ENCODE data around the gene HTRA1. TPM values are rescaled to one million over a fixed set of nuclear protein-coding genes. Genes with fewer than 3 reads are reported as not detected.

Gene HTRA1
- total and polyA plus RNA-seq, 9 of the 15 experiments (the other 6 are each of a cell fraction or from before 2014, with no cell fraction given), result 0.06 to 0.16 (median 0.13) TPM; not detected in 5

GRCh38 chr10:122543676-122544445 is 82.5 kb downstream of the HTRA1 start:
- CTCF ChIA-PET (ENCODE audit: low intra/inter-chr PET ratio), result no interaction called here
- Histone ChIP-seq H3K79me2 (ENCODE audit: control insufficient read depth, insufficient read depth, low read length) (no peaks in the 10 kb centered on the region), H3K4me2 (ENCODE audit: insufficient read depth, low read length) (no peak overlapping the region), H2AFZ (ENCODE audit: low read depth, low read length) (no peak overlapping the region), H3K4me1 (replicated peaks in 1 of 2; ENCODE audit: control insufficient read depth in 2 of 2, insufficient read depth in 2 of 2, low read length in 2 of 2) (no peaks in the 10 kb centered on the region), H3K4me3 (no peak overlapping the region), H4K20me1 (replicated peaks; ENCODE audit: control insufficient read depth, insufficient read depth, low read length) (no peaks in the 10 kb centered on the region), H3K36me3 (ENCODE audit: control insufficient read depth, insufficient read depth, low read length) (no peaks in the 10 kb centered on the region), H3K27ac (ENCODE audit: extremely low read depth, low read depth, low read length) (no peak overlapping the region), H3K27me3 (ENCODE audit: control insufficient read depth in 2 of 2, insufficient read depth in 2 of 2, low read length in 2 of 2) (no peaks in the 10 kb centered on the region), H3K9me1 (ENCODE audit: control insufficient read depth, insufficient read depth, low read length) (no peaks in the 10 kb centered on the region), H3K9ac (ENCODE audit: insufficient read depth in 1 of 2, low read depth in 2 of 2, low read length in 2 of 2) (no peak overlapping the region), H3K9me3 (replicated peaks; ENCODE audit: control insufficient read depth, insufficient read depth, low read depth, low read length) (no peaks in the 10 kb centered on the region)
- ATAC-seq, result no peak
- no peak for DNase-seq (ENCODE audit: extremely low read depth in 1 of 4, low spot score in 3 of 4)
- no TSS peak for BruUV-seq (replicated peaks)
- intact Hi-C loops (cut with micrococcal nuclease), result no loop called here
- FAIRE-seq, result no peak
- in situ Hi-C loops (cut with MboI), result no loop called here
- 2% methylated on average over 7 of the region's 10 CpGs for WGBS (ENCODE audit: insufficient coverage, low coverage, missing lambda C conversion rate)
- POLR2A ChIA-PET, result no interaction called here
- no peak for TF ChIP-seq TCFL5 (CRISPR knock-in tag; conservative IDR thresholded peaks at IDR 0.05)
- TF ChIP-seq ZNF551 (CRISPR knock-in tag; IDR thresholded peaks at IDR 0.05), result no peak
- TF ChIP-seq RBM39 (optimal IDR thresholded peaks at IDR 0.05; ENCODE audit: low read depth, low read length), result no peak
- TF ChIP-seq RBM34 (IDR thresholded peaks at IDR 0.05; ENCODE audit: borderline replicate concordance, insufficient read depth, low read length), result no peak
- no peak for TF ChIP-seq LARP7 (IDR thresholded peaks at IDR 0.05)
- no peak for TF ChIP-seq HOXB6 (CRISPR knock-in tag; IDR thresholded peaks at IDR 0.05; ENCODE audit: borderline replicate concordance)
- TF ChIP-seq FOS (IDR thresholded peaks at IDR 0.05; ENCODE audit: extremely low read depth, insufficient read length), result no peak
- TF ChIP-seq CHD7 (IDR thresholded peaks at IDR 0.05; ENCODE audit: low read depth, low read length), result no peak
- TF ChIP-seq GABPB1 (CRISPR knock-in tag; IDR thresholded peaks at IDR 0.05), result no peak
- no peak for TF ChIP-seq ZBTB26 (CRISPR knock-in tag; IDR thresholded peaks at IDR 0.05)

Data from K562 (cell line).